GM19455 (cell line): ENCODE measurements around the gene TMEM80.
A peak's percentile ranks its signal among the peaks of the same experiment; 100 is the strongest.
"Not testable (repeated sequence)": the region's sequence is repeated elsewhere in the genome, so short reads cannot be mapped to it uniquely, and the experiment has no call there.

ENCODE experiments used
- ATAC-seq: cut with Tn5 transposase; IDR thresholded peaks from one replicate; pipeline ENCODE4 v1.9.1; 2021; ENCODE audit not compliant: unreplicated experiment

TMEM80 gene

DNA sequence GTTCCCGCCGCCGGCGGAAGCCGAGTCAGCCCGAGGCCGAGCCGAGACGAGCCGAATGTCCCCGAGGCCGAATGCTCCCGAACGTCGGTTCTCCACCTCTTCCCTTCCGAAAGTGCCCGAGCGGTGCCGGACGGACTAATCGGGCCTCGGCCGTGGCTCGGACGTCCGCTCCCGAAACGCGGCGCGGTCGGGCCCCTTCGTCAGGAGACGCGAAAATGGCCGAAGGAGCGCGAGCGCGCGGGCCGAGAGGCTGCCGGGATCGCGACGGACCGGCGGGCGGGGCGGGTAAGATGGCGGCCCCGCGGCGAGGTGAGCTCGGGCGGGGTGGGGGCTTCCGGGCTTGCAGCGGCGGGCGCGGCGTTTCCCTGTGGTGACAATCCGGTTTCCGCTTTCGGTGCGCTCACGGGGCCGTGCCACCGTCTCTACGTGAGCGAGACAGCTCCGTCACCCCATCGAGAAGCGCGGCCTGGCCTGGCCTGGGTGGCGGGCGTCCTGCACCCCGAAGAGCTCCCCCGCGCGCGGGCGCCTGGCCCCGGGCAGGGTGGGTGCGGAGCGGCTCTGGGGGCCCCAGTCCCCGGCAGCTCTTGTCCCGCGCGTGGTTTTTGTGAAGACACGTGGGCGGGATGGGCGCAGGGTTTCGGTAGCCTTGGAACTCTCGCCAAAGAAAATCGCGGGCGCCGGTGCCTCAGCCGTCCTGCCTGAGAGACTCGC lies at the start of gene TMEM80:
TSS of gene TMEM80 (plus strand) at position 279 of the 711 bp plus-strand sequence. CDS start at position 291, 12 bp downstream.
- ATAC-seq: peak; percentile 65

DNA sequence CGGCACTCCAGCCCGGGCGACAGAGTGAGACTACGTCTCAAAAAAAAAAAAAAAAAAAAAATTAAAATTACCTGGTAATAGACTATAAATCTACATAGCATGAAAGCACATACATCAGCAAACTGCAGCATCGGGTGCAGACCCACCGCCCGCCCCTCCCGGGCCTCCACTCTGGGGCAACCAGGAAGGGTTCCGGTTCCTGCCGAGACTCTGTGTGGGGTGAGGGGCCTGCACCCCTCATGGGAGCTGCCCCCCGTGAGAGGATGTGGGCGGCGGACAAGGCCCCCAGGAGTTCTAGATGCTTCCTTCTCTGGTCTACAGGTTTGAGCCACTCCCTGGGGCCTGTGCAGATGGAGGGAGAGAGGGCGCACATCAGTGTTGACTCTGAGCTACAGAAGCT lies 49.4 kb upstream of the TMEM80 start:
- no peak for ATAC-seq

DNA sequence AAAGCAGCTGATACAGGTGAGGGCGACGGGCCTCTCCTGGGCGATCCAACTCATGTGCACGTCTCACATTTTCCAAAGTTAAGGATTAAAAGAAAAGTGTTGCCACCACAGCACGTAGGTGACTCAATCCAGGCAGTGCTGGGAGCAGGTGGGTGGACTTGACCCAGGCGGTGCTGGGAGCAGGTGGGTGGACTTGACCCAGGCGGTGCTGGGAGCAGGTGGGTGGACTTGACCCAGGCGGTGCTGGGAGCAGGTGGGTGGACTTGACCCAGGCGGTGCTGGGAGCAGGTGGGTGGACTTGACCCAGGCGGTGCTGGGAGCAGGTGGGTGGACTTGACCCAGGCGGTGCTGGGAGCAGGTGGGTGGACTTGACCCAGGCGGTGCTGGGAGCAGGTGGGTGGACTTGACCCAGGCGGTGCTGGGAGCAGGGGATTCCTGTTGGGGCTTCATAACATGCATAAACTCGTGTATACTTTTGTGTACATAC lies 47.9 kb upstream of the TMEM80 start:
- not testable (repeated sequence) for ATAC-seq

DNA sequence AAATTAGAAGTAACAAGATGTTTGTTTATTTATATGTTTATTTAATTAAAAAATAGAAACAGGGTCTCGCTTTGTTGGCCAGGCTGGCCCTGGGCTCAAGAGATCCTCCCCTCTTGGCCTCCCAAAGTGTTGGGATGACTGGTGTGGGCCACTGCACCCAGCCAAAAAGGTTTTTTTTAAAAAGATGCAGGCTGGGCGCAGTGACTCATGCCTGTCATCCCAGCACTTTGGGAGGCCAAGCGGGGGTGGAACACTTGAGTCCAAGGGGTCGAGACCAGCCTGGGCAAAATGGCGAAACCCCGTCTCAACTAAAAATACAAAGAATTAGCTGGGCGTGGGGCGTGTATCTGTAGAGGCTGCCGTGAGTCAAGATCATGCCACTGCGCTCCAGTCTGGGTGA lies 45.1 kb upstream of the TMEM80 start:
- no peak for ATAC-seq

DNA sequence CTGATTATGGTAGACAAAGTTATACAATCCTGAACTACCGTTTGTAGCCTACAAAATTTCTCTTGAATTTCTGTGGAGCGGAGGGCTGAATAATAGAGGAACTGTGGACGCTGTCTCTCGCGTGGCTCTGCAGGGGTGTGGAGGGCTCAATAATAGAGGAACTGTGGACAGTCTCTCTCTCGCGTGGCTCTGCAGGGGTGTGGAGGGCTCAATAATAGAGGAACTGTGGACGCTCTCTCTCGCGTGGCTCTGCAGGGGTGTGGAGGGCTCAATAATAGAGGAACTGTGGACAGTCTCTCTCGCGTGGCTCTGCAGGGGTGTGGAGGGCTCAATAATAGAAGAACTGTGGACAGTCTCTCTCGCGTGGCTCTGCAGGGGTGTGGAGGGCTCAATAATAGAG lies 42.5 kb upstream of the TMEM80 start:
- not testable (repeated sequence) for ATAC-seq

DNA sequence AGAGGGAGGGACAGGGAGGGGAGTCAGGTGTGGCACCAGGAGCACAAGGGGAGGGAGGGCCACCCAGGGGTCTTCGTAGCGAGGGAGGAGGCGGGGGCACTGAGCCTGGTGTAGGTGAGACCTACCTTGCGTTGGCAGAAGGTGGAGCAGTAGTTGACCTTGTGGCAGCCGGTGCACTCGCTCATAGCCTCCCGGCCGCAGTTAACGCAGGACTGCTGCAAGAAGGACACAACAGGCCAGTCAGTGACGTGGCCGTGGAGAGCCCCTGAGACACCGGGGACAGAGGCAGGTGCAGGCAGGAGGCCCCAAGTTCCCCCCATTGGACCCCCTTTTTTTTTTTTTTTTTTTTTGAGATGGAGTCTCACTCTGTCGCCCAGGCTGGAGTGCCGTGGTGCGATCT lies 41.8 kb upstream of the TMEM80 start:
- ATAC-seq: no peak

DNA sequence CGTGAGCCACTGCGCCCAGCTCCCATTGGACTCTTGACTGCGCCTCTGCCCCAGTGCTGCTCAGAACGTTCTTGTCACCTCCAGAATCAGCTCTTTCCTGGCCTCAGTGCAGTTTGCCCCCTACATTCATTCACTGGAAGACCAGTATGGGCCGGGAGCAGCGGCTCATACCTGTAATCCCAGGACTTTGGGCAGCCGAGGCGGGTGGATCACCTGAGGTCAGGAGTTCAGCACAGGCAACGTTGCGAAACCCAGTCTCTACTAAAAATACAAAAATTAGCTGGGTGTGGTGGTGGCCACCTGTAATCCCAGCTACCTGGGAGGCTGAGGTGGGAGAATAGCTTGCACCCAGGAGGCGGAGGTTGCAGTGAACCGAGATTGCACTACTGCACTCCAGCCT lies 41.2 kb upstream of the TMEM80 start:
- ATAC-seq: not testable (repeated sequence)

DNA sequence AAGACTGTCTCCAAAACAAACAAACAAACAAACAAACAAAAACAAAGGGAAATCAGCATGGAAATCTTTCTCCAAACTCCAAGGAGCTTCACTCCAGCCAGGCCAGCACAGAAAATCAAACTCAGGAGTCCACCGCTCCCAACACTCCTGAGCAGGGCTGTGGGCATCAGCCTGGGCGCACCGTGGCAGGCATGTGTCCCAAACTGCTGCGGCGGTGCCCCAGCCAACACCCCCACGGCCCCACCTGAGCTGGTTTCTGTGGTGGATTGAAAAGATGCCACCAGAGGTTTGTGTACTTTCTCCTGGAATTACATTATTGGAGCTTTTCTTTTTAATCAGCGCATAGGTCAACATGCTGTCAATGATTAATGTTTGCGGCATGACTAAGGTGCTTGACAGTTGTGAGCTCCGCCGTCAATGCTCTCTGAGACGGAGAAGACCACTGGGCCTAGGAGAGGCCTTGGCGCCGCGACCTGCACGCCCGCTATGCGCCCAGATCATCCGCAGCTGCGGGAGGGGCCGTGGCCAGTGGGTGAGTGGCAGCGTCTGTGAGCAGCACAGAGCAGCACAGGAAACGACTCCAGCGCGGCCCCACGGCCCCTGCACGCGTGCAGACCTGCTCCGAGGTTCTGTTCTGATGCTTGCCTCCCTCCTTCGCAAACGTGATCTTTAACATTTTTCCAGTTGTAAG lies 40.4 kb upstream of the TMEM80 start:
- no peak for ATAC-seq

DNA sequence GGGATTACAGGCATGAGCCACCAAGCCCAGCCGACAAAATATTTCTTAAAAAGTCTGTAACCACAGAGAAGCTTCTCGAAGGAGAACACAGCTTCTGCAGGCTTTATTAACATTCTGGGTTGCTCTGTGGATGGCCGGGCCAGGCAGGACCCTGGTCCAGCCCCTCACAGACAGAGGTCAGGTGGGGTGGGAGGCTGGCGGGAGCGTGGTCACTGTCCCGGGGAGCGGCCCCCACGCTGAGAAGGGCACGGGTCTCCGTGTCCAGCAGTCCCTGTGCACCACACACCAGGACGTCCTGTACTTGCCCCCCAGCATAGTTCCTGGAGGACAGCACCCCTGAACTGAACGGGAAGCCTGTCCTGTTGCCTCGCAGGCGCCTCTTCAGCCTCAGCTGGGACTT lies 39.2 kb upstream of the TMEM80 start:
- ATAC-seq: no peak

DNA sequence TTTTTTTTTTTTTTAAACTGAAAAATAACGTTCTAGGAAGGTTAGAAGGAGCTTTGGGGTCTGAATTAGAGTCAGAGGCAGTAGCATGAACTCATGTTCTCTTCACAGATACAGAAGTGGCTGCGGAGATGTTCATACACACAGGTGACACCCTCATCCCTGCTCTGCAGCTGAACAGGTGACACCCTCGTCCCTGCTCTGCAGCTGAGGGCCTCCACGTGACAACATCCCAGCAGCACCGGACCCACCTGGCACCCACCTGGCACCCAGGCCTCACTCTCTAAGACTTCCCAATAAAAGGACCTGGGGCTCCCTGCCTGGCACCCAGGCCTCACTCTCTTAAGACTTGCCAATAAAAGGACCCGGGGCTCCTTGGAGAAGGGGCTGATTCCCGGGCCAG lies 38.8 kb upstream of the TMEM80 start:
- no peak for ATAC-seq

DNA sequence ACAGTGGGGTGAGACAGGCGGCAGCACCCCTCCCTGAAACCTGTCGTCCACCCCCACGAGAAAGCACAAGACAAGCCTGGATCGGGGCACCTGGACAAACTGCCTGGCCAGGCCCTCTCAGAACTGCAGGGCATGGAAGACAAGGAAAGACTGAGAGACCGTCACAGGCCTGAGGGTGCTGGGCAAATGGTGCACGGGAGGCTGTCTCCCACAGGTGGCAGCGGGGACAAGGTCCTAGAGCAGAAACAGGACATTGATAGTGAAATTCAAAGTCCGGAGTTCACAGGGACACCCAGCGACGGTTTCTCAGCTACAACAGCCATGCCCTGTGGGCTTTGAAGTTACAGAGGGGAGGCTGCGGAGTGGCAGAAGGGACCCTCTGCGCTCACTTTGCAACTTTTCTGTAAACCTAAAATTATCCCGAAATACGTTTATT lies 37.9 kb upstream of the TMEM80 start:
- ATAC-seq: no peak

DNA sequence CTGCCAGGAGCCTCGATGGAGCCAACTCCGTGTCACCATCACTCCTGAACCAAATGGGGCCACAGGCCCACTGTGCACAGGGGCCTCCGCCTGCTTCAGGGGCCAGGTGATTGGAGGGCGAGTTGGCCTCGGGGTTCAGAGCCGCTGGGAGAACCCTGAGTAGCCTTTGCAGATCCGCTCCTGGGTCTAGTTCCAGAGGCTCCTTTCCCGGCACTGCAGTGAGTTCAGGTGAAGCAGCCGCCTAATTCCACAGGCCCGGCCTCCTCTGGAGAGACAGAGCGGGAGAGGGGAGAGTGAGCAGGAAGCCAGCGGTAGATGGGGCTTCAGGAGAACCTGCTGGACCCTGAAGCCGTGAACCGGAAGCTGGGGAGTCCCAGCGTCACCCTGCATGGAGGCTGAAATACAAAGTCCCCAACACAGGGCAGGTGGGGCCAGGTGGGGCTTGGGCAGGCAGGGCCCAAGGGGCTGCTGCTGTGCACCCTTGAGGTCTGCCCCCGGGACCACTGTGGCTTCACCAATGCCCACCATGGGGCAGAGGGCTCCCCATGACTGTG lies 36.0 kb upstream of the TMEM80 start:
- ATAC-seq: no peak

DNA sequence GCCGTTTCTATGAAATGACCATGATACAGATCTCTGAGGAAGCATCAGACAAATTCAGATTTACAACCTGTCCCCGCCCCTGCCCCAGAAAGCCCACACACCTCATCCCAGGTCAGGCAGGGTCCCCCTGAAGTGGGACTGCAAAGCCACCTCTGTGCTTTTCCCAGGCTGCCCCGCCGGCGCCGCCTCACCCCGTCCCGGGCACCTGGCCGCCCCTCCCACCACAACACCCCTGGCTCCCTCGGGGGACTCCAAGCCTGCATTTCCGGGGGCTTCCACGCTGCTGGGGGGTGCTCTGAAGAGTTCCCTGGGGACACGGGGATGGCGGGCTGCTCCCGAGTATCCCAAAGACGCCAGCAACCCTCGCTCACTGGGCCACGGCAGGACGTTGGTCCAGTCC lies 35.3 kb upstream of the TMEM80 start:
- no peak for ATAC-seq

DNA sequence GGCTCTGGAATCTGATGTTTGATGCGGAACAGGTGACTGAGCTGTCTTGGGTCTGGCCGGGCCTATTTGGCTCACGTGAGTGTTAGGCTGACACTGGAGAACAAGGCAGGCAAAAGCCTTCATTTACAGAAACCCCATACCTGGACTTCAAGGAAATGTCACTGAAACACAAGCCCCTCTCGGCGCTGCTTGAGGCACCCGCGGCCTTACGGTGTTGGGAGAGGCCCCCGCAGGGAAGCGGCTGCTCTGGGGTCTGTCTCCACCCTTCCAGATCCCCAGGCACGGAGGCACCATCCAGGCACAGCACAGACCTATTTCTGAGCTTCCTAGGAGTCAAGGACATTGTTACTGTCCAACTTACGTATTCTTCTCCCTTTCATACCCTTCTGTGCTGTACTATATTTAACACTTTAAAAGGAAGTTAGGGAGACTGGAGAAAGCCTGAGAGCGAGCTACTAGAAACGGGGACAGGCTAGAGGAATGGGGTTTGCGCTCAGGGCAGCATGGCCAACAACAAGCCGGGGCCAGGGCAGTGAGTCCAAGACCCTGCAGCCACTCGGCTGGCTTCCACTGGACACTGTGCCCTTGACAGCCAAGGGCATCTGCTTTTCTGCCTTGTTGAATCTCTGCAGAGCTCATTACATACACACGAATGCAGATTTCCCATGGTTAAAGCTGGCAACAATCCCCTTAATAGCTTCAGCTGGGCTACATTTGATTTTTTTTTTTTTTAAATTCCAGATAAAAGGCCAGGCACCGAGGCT lies 34.8 kb upstream of the TMEM80 start:
- ATAC-seq: no peak

DNA sequence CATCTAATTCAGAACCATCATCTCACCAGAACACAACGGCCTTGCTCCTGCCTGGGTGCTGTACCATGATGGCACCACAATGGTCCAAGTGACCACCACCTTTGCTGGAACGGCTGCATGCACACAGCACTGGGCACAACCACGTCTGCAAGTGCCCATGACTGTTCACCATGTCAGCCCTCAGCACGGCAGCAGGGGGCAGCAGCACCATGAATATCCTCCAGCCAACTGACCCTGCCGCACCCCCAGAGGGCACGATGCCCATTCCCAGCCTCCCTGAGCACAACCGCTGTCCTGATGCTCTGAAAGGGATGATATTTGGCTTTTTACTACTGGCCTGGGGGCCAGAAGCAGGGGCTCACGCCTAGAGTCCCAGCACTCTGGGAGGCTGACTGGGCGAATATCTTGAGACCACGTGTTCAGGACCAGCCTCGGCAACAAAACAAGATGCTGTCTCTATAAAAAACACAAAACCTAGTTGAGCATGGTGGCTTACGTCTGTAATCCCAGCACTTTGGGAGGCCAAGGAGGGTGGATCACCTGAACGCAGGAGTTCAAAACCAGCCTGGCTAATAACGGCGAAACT lies 32.8 kb upstream of the TMEM80 start:
- no peak for ATAC-seq

DNA sequence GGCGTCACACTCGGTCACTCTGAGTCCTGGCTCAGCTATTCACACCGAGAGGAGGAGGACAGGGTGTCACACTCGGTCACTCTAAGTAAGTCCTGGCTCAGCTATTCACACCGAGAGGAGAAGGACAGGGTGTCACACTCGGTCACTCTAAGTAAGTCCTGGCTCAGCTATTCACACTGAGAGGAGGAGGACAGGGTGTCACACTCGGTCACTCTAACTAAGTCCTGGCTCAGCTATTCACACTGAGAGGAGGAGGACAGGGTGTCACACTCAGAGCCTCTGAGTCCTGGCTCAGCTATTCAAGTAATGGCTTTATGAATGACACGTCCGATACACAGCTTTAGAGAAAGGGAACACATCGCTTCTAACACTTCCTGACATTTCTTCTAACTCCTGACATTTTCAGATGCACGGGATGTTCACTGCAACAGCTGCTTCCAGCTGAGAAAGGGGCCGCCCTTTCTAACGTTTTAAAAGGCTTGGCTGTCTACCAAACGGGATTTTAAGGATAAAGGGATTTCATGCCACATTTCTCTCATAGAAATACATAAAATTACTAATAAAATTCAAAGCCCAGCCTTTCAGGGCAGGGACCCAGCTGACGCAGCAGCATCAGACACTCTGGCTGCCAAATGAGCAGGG lies 30.4 kb upstream of the TMEM80 start:
- no peak for ATAC-seq

DNA sequence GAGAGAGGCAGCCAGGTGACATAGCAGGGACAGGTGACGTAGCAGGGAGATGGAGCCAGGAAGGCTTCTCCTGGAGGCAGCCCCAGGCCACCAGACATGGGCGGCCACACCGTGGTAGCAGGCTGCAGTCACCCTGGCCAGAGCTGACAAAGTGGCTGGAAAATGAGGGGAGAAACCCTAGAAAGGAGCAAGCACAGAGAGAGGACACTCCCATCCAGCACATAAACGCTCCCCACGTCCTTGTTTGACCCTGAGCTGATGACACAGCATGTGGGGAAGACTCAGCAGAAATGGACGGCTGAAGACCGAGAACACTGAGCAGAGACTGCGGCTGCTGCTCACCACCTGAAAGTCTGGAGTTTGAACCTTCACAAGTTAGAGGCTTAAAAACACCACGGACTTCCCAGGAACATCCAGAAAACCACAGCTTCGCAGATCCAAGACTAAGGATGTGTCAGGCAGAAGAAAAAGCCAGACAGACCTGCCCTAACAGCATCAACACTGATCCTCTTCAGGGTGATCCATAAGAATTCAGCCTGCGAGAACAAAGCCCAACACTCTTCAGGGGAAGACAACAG lies 29.8 kb upstream of the TMEM80 start:
- no peak for ATAC-seq

DNA sequence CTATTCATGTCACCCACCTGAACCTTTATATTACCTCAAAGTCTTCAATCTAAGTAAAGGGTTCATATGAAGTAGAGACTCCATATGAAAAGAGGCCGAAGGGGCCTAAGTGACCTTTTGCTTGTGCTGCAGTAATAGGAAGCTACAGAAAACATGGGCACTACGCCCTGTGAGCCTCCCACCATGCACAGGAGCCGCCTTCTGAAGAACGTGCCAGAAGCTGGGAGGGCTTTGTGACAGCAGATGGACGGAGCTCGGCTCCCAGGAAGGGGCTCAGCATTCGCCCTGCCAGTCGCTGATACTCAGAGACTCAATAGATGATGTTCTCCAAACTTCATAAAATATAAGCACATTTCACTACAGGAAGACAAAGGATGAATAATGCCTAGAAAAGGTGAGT lies 21.8 kb upstream of the TMEM80 start:
- ATAC-seq: no peak

DNA sequence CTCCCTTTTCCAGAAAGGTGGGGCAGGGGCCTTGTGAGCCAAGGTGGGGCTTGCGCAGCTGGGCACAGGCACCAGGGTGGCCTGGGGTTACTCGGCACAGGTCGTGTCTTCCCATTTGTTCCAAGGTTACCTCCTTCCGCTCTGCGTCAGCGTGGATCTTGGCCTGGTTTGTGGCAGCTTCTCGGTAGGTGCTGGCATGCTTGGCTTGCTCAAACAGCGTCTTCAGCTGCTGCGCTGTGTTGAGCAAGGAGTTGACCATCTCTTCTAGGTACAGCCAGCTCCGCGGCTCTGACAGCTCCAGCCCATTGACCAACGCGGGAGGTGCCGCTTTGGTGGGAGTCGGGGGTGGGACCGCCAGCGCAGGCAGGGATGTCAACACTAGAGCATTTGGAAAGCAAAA lies 21.2 kb upstream of the TMEM80 start:
- no peak for ATAC-seq

DNA sequence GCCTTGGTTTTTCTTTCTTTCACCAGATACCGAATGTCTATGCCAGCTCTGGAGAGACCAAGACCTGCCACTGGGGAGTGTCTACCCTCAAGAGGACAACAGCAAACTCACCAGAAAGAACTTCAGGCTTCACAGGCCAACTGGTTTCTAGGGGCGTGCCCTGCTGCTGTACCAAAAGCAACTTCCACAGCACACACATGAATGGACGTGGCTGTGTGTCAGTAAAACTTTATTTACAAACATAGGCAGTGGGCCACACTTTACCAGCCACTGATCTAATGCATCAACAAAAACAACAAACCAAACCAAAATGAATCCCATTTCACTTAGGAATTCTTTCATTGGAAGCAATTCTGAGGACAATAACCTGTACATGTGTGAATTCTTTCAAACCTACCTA lies 17.3 kb upstream of the TMEM80 start:
- no peak for ATAC-seq
